Vagina (tissue), 2 donors: ENCODE measurements around the gene TOR4A.

Source experiments
- CTCF ChIP-seq, 3 experiments: fragments of 450-650 bp in 2 of 3; fragments of 200-600 bp in 1 of 3; sonication (generic) in 1 of 3; IDR thresholded peaks; one replicate each; pipeline ENCODE4 v1.5.1; 2017 to 2019; ENCODE audit warnings: antibody characterized with exemption in 3 of 3, mild to moderate bottlenecking in 2 of 3, moderate library complexity in 2 of 3
- POLR2A ChIP-seq, 2 donors: fragments of 450-650 bp; IDR thresholded peaks; one replicate each; pipeline ENCODE4 v1.6.1; 2017; ENCODE audit warnings: antibody characterized with exemption in 2 of 2, mild to moderate bottlenecking in 2 of 2, moderate library complexity in 2 of 2

- no peak for TF ChIP-seq POLR2A (IDR thresholded peaks at IDR 0.05)
- no peak for TF ChIP-seq CTCF (IDR thresholded peaks at IDR 0.05)
These were observed 1.5 kb downstream of the TOR4A start for GRCh38 chr9:137278721-137279711.
